Psoas muscle (tissue), 8 donors: ENCODE data around the gene AKT1. TPM values are rescaled to one million over a fixed set of nuclear protein-coding genes. Genes with fewer than 3 reads are reported as not detected.

Experiments
- ATAC-seq, 4 donors: fragments of 200-7000 bp; cut with Tn5 transposase; one replicate each; pipeline ENCODE4 v1.9.1; 2020; ENCODE audit warnings: moderate library complexity in 3 of 4, mild to moderate bottlenecking in 2 of 4
- DNase-seq, 2 donors: peaks; one replicate each; pipeline ENCODE4 v3.0.0-alpha.2; 2020
- H3K27ac ChIP-seq: fragments of 200-600 bp; one replicate; pipeline ENCODE4 v1.8.0; 2022
- H3K27me3 ChIP-seq, 3 donors: fragments of 200-600 bp in 1 of 3; one replicate each; pipeline versions ENCODE4 v1.6.1 to v1.8.0; 2013 to 2022; ENCODE audit warnings: low read length in 2 of 3, mild to moderate bottlenecking in 2 of 3, moderate library complexity in 1 of 3; ENCODE audit not compliant: insufficient read depth in 3 of 3
- H3K36me3 ChIP-seq, 2 donors: fragments of 200-600 bp in 1 of 2; one replicate each; pipeline versions ENCODE4 v1.6.1 to v1.8.0; 2013 to 2022; ENCODE audit warnings: low read depth in 1 of 2, mild to moderate bottlenecking in 1 of 2, moderate library complexity in 1 of 2; ENCODE audit not compliant: insufficient read depth in 1 of 2
- H3K4me1 ChIP-seq: fragments of 200-600 bp; one replicate; pipeline ENCODE4 v1.8.0; 2022
- H3K4me3 ChIP-seq: fragments of 200-600 bp; one replicate; pipeline ENCODE4 v1.8.0; 2022; ENCODE audit warnings: mild to moderate bottlenecking
- H3K9me3 ChIP-seq: fragments of 200-600 bp; one replicate; pipeline ENCODE4 v1.8.0; 2022
- WGBS, 3 donors: extraction: QIAGEN DNeasy Blood & Tissue Kit; methylation state at CpG; one replicate each; pipeline versions ENCODE4 v1.1.6 to v1.1.7; 2013; 5-methylcytosine and 5-hydroxymethylcytosine counted together
- intact Hi-C, 2 donors: fragments of 100-400 bp; cut with DNase I; formaldehyde crosslinking; loops; one replicate each; pipeline versions ENCODE4 v1.11.0 to v1.14.2; 2022
- polyA plus RNA-seq, 3 donors: library from polyadenylated mRNA; stranded (reverse); fragments of 200-250 nt; gene quantifications; one replicate each; pipeline ENCODE4 v1.2.3, GENCODE V29; 2013
- total RNA-seq, 4 donors: library from RNA; stranded (reverse); fragmentation: NEBNext Ultra II Directional in 2 of 4; extraction: Animal tissue kit (Norgen Biotek cat#: 25700) in 2 of 4; gene quantifications; one replicate each; pipeline versions ENCODE4 v1.2.1 to v1.2.4, GENCODE V29; 2021 to 2023
- TF ChIP-seq, protein P1 (sequence below): fragments of 200-600 bp; IDR thresholded peaks from one replicate; pipeline ENCODE4 v1.8.0; 2022; ENCODE audit warnings: antibody characterized with exemption
- donor health status: healthy with polysubstance abuse.
- donor health status: DM: no; HTN: no; CAD: no; lungs with moderate emphysema.
- donor health status: Bipolar disorder and iron deficiency.
- donor health status: healthy.
- donor health status: DM: yes; HTN: yes; CAD: no.
- donor health status: DM: no; HTN: no; CAD: no.
- donor health status: DM: no; HTN: no; CAD: no.
- donor health status: DM: yes; HTN: yes; CAD: no.

AKT1 gene
- total and polyA plus RNA-seq, 7 donors, result 51.9 to 102 (median 62.0) TPM

DNA sequence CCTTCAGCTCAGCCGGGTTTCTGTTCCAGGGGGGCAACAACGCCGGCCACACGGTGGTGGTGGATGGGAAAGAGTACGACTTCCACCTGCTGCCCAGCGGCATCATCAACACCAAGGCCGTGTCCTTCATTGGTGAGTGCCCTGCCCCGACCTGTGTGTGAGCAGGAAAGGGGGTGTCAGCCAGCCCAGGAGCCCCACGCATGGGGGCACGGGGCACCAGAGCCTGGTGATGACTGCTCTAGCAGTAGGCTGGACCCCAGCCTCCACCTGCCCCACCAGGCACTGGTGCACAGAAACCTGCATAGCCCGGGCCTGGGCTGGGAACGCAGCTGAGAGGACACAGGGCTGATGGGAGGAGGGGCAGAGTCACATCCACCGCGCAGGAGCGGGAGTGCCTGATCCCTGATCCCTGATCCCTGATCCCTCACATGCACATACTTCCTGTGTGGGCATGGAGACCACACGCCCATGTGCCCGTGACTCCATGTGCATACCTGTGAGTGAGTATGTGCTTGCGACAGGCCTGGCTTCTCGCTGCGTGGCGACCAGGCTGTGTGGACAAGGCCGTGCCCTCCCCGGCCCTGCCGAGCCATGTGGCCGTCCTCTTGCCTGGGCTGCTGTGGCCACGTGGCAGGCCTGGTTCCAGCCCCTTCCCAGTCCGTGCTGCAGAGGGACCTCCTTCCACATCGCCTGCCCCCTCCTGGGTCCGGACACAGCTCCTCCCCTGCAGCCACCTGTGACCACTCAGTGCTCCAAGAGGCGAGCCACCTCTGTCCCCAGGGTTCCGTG, 60.4 kb downstream of the AKT1 start:
- peaks cover 0 to 29% of the 10 kb centered on the region in 2 donors for H3K36me3 ChIP-seq
- ATAC-seq (peak; percentile 43 to 63 (median 52)), DNase-seq (peak; percentile 65 to 91)
- H3K4me3 ChIP-seq, result peak overlapping the region; percentile 33
- H3K27me3 ChIP-seq, result no peaks in the 10 kb centered on the region
- TF ChIP-seq, protein P1, sequence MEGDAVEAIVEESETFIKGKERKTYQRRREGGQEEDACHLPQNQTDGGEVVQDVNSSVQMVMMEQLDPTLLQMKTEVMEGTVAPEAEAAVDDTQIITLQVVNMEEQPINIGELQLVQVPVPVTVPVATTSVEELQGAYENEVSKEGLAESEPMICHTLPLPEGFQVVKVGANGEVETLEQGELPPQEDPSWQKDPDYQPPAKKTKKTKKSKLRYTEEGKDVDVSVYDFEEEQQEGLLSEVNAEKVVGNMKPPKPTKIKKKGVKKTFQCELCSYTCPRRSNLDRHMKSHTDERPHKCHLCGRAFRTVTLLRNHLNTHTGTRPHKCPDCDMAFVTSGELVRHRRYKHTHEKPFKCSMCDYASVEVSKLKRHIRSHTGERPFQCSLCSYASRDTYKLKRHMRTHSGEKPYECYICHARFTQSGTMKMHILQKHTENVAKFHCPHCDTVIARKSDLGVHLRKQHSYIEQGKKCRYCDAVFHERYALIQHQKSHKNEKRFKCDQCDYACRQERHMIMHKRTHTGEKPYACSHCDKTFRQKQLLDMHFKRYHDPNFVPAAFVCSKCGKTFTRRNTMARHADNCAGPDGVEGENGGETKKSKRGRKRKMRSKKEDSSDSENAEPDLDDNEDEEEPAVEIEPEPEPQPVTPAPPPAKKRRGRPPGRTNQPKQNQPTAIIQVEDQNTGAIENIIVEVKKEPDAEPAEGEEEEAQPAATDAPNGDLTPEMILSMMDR, result no peak
- intact Hi-C loops, result no loop called here
- 32 to 47% (median 35%) methylated on average over 30 to 31 of the region's 31 CpGs for WGBS, 3 donors
- H3K9me3 ChIP-seq, result no peaks in the 10 kb centered on the region
- peaks cover 73% of the 10 kb centered on the region for H3K4me1 ChIP-seq
- H3K27ac ChIP-seq, result peak overlapping the region; percentile 96

DNA sequence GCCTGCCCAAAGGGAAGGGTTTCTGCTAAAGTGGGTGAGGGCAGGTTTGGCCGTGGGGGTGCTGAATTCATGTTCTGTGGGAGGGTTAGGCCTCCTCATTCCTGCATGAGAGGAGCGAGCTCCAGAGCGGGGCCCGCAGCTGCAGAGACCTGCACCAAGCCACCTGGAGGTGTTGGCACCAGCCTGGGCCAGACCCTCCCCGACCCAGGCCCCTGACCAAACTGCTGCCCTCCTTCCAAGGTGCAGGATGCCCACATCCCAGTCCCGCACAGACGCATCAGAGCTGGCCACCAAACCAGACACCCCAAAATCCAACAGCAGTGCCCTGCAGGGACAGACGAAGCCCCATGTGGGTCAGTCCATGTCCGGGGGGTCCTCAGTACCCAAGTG, 61.0 kb downstream of the AKT1 start:
- H3K27ac ChIP-seq, result peak overlapping the region; percentile 96
- no peak for ATAC-seq
- DNase-seq, result no peak

DNA sequence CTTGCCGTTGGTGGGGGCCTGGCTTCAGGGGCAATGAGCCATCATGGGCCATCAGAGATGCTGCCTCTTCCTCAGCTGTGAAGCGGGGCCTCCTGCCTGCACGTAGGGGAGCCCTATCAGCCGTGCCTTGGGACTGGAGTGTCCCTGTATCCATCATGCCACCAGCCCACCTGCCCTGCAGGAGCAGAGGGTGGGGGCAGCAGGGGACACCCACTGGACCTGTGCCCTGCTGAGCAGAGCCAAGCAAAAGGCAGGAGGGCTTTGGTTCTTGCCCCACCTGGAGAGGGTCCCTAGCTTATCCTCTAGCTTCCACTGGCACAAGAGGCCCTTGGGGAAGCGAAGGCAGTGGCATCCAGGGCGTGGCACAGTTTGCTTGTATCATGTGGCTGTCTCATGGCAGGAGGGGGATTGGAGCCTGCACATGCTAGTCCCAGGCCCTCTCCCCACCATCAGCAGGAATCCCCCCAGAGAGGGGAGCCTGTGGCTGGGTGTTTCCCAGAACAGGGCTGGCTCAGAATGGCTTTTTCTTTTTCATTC, 61.4 kb downstream of the AKT1 start:
- peak in 1 of 2 donors; percentile 56 for DNase-seq
- intact Hi-C loops, result no loop called here
- WGBS, 3 donors, result 41 to 62% (median 44%) methylated on average over 6 of the region's 6 CpGs

More for the DNA sequence above, 61.0 kb downstream of the AKT1 start:
- Histone ChIP-seq H3K9me3 (no peaks in the 10 kb centered on the region), H3K4me3 (no peak overlapping the region), H3K36me3 (peaks cover 0 to 23% of the 10 kb centered on the region in 2 donors), H3K4me1 (peaks cover 76% of the 10 kb centered on the region), H3K27me3 (no peaks in the 10 kb centered on the region)
- 74 to 88% (median 77%) methylated on average over 9 of the region's 9 CpGs for WGBS, 3 donors
- TF ChIP-seq, protein P1, result no peak
- intact Hi-C loops, result no loop called here

GRCh38 chr14:104732931-104733681, 62.4 kb downstream of the AKT1 start:
- TF ChIP-seq, protein P1, result no peak
- Histone ChIP-seq H3K27me3 (no peaks in the 10 kb centered on the region), H3K4me3 (no peak overlapping the region), H3K27ac (peak overlapping the region; percentile 96), H3K36me3 (peaks cover 0 to 9% of the 10 kb centered on the region in 2 donors), H3K4me1 (peaks cover 76% of the 10 kb centered on the region), H3K9me3 (no peaks in the 10 kb centered on the region)
- DNase-seq (peak in 1 of 2 donors; percentile 61), ATAC-seq (peak in 3 of 4 donors; percentile 4 to 21 (median 13))
- WGBS, 3 donors, result 57 to 82% (median 58%) methylated on average over 21 to 23 of the region's 23 CpGs
- intact Hi-C loops, result no loop called here

More for the DNA sequence above, 61.4 kb downstream of the AKT1 start:
- Histone ChIP-seq H3K4me1 (peaks cover 76% of the 10 kb centered on the region), H3K27ac (peak overlapping the region; percentile 96), H3K36me3 (peaks cover 0 to 18% of the 10 kb centered on the region in 2 donors), H3K9me3 (no peaks in the 10 kb centered on the region), H3K4me3 (no peak overlapping the region), H3K27me3 (no peaks in the 10 kb centered on the region)
- TF ChIP-seq, protein P1, result no peak
- ATAC-seq, result no peak
